GM23338 (cell line): ENCODE data around the gene TIMM17A. TPM values are rescaled to one million over a fixed set of nuclear protein-coding genes. Genes with fewer than 3 reads are reported as not detected.

Source experiments
- ATAC-seq: fragments of 200-7000 bp; cut with Tn5 transposase; 3 replicates; pipeline ENCODE4 v1.9.1; 2020
- DNase-seq: peaks from one replicate; pipeline ENCODE4 v3.0.0-alpha.2; 2015; ENCODE audit warnings: low spot score
- H2AFZ ChIP-seq: fragments of 200-600 bp; sonication (generic); 2 replicates; pipeline ENCODE4 v1.8.0; 2016; ENCODE audit warnings: antibody characterized with exemption, mild to moderate bottlenecking, moderate library complexity
- H3F3A ChIP-seq: fragments of 200-600 bp; sonication (generic); replicated peaks from 2 replicates; pipeline ENCODE4 v1.8.0; 2017; ENCODE audit warnings: antibody characterized with exemption, mixed run types, low read depth
- H3K27ac ChIP-seq: fragments of 200-600 bp; sonication (generic); 2 replicates; pipeline ENCODE4 v1.6.1; 2016; ENCODE audit warnings: low read depth
- H3K27me3 ChIP-seq: fragments of 200-600 bp; sonication (generic); 2 replicates; pipeline ENCODE4 v1.8.0; 2016; ENCODE audit warnings: mild to moderate bottlenecking, mixed run types, moderate library complexity; ENCODE audit not compliant: insufficient read depth
- H3K36me3 ChIP-seq: fragments of 200-600 bp; sonication (generic); 2 replicates; pipeline ENCODE4 v1.8.0; 2016; ENCODE audit warnings: mild to moderate bottlenecking; ENCODE audit not compliant: insufficient read depth
- H3K4me1 ChIP-seq: fragments of 200-600 bp; sonication (generic); 2 replicates; pipeline ENCODE4 v1.8.0; 2016; ENCODE audit warnings: mild to moderate bottlenecking, moderate library complexity; ENCODE audit not compliant: insufficient read depth
- H3K4me2 ChIP-seq: fragments of 200-600 bp; sonication (generic); 2 replicates; pipeline ENCODE4 v1.7.1; 2017; ENCODE audit warnings: mixed run types
- H3K4me3 ChIP-seq: fragments of 200-600 bp; sonication (generic); 2 replicates; pipeline ENCODE4 v1.6.1; 2016; ENCODE audit warnings: mixed run types
- H3K79me2 ChIP-seq: fragments of 200-600 bp; sonication (generic); replicated peaks from 2 replicates; pipeline ENCODE4 v1.8.0; 2017; ENCODE audit warnings: mild to moderate bottlenecking; ENCODE audit not compliant: insufficient read depth
- H3K9me2 ChIP-seq: fragments of 200-600 bp; sonication (generic); 2 replicates; pipeline ENCODE4 v1.8.0; 2017; ENCODE audit not compliant: insufficient read depth
- H4K20me1 ChIP-seq: fragments of 200-600 bp; sonication (generic); replicated peaks from 2 replicates; pipeline ENCODE4 v1.8.0; 2017; ENCODE audit warnings: mild to moderate bottlenecking; ENCODE audit not compliant: insufficient read depth
- H3K27ac Mint-ChIP-seq: 2 replicates; pipeline ENCODE4 v1.8.0; 2020; ENCODE audit warnings: inconsistent platforms, mild to moderate bottlenecking, moderate library complexity, mixed read lengths
- H3K27me3 Mint-ChIP-seq: 3 replicates; pipeline ENCODE4 v1.8.0; 2022; ENCODE audit warnings: low read depth, mild to moderate bottlenecking, moderate library complexity, mixed read lengths, inconsistent platforms; ENCODE audit not compliant: insufficient read depth, poor library complexity
- H3K36me3 Mint-ChIP-seq: 3 replicates; pipeline ENCODE4 v1.8.0; 2021; ENCODE audit warnings: low read depth, mild to moderate bottlenecking, inconsistent platforms, moderate library complexity, mixed read lengths
- H3K4me1 Mint-ChIP-seq: 3 replicates; pipeline ENCODE4 v1.8.0; 2020; ENCODE audit warnings: mild to moderate bottlenecking, inconsistent platforms, mixed read lengths
- H3K4me3 Mint-ChIP-seq: 3 replicates; pipeline ENCODE4 v1.8.0; 2021; ENCODE audit warnings: moderate library complexity, mild to moderate bottlenecking, inconsistent platforms, mixed read lengths
- H3K9me3 Mint-ChIP-seq: 3 replicates; pipeline ENCODE4 v1.8.0; 2020; ENCODE audit warnings: moderate library complexity, mild to moderate bottlenecking, inconsistent platforms, mixed read lengths
- CREB1 ChIP-seq: fragments of 250-450 bp; sonication (Bioruptor Pico); IDR thresholded peaks from 2 replicates; pipeline ENCODE4 v1.5.0; 2020; ENCODE audit warnings: low read depth, mild to moderate bottlenecking, moderate library complexity
- EZH2 ChIP-seq: fragments of 200-600 bp; sonication (generic); IDR thresholded peaks from one replicate; pipeline ENCODE4 v1.8.0; 2017; ENCODE audit warnings: antibody characterized with exemption, mild to moderate bottlenecking, low read depth; ENCODE audit not compliant: unreplicated experiment
- EZH2phosphoT487 ChIP-seq: fragments of 200-600 bp; sonication (generic); IDR thresholded peaks from one replicate; pipeline ENCODE4 v1.8.1; 2018; ENCODE audit warnings: antibody characterized with exemption; ENCODE audit not compliant: unreplicated experiment
- JUNB ChIP-seq: IDR thresholded peaks from one replicate; pipeline ENCODE4 v1.6.1; 2016; ENCODE audit warnings: antibody characterized with exemption; ENCODE audit not compliant: unreplicated experiment
- NANOG ChIP-seq: IDR thresholded peaks from 2 replicates; pipeline ENCODE4 v1.6.1; 2016; ENCODE audit warnings: antibody characterized with exemption, borderline replicate concordance
- POLR2AphosphoS5 ChIP-seq: IDR thresholded peaks from 2 replicates; pipeline ENCODE4 v1.6.1; 2016; ENCODE audit warnings: antibody characterized with exemption, low read depth
- STAT1 ChIP-seq: IDR thresholded peaks from one replicate; pipeline ENCODE4 v1.6.1; 2016; ENCODE audit warnings: antibody characterized with exemption; ENCODE audit not compliant: unreplicated experiment
- ZNF114 ChIP-seq: fragments of 250-450 bp; sonication (Bioruptor Pico); IDR thresholded peaks from 2 replicates; pipeline ENCODE4 v1.5.0; 2020; ENCODE audit warnings: mild to moderate bottlenecking, moderate library complexity
- ZNF331 ChIP-seq: fragments of 250-450 bp; sonication (Bioruptor Pico); IDR thresholded peaks from 2 replicates; pipeline ENCODE4 v1.5.0; 2020; ENCODE audit warnings: low read depth, mild to moderate bottlenecking, moderate library complexity
- polyA plus RNA-seq: library from polyadenylated mRNA; unstranded; fragments of >200 nt; fragmentation: Nextera tagmentation; extraction: Ambion mirVana; gene quantifications from 2 replicates; pipeline ENCODE4 v1.2.1, GENCODE V29; 2016
- total RNA-seq: library from RNA; depleted of rRNA; stranded (reverse); fragments of >200 nt; shearing (Covaris generic); gene quantifications from 2 replicates; pipeline ENCODE4 v1.2.3, GENCODE V29; 2014
- TF ChIP-seq, protein P1 (sequence below): IDR thresholded peaks from 2 replicates; pipeline ENCODE4 v1.6.1; 2016; ENCODE audit warnings: antibody characterized with exemption
- TF ChIP-seq, protein P2 (sequence below), 2 experiments: fragments of 200-600 bp in 1 of 2; sonication (generic) in 1 of 2; conservative IDR thresholded peaks; 2 replicates each; pipeline versions ENCODE4 v1.5.1 to v1.6.1; 2016 to 2017; ENCODE audit warnings: antibody characterized with exemption in 2 of 2, low read depth in 2 of 2, mild to moderate bottlenecking in 2 of 2, moderate library complexity in 1 of 2
- TF ChIP-seq, protein P3 (sequence below): fragments of 250-450 bp; sonication (Bioruptor Pico); IDR thresholded peaks from 2 replicates; pipeline ENCODE4 v1.5.0; 2020; ENCODE audit warnings: mild to moderate bottlenecking, moderate library complexity
- TF ChIP-seq, protein P4 (sequence below): IDR thresholded peaks from one replicate; pipeline ENCODE4 v1.6.1; 2018; ENCODE audit warnings: antibody characterized with exemption; ENCODE audit not compliant: unreplicated experiment

TIMM17A gene
- total and polyA plus RNA-seq, 2 experiments from 2014 or later = 38.5 to 60.0 TPM

DNA sequence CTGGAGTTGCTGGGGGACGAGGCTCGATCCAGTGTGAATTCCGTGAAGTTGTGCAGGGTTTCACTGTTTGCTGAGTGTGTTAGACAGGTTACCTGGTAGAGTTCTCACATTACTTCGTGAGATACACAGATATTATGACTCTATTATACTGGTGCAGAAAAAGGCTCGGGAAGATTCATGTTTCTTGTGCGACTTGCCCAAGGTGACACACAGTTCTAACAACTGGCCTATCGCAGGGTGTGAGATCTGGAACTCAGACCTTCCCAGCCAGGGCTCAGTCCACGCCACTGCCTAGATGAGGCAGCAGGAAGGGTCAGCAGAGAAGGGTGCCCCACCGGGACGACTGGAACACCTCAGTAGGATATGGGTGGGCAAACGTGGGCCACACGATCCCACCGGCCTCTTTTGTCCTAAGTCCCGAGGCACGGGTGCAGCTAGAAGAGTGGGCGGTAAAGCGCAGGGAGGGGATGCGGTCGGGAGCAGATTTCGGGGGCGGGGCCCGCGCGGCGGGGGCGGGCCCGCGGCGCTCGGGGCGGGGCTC is 26.8 kb downstream of the TIMM17A start:
- Histone ChIP-seq H3K79me2 (peaks cover 38% of the 10 kb centered on the region), H3K36me3 (no peaks in the 10 kb centered on the region), H3K4me3 (peak overlapping the region; percentile 70), H3K4me2 (peak overlapping the region; percentile 87), H3F3A (no peaks in the 10 kb centered on the region), H4K20me1 (peaks cover 9% of the 10 kb centered on the region; the same call in 1 of the 2 replicates), H3K9me2 (no peaks in the 10 kb centered on the region), H3K27ac (no peak overlapping the region), H3K4me1 (peaks cover 6% of the 10 kb centered on the region), H3K27me3 (0 out of 2 replicates have a peak, but pooled peaks cover 10% of the 10 kb centered on the region), H2AFZ (peak overlapping the region; percentile 73)
- Mint-ChIP-seq H3K9me3 (no peaks in the 10 kb centered on the region), H3K27ac (peak overlapping the region; percentile 81; the same call in 1 of the 2 replicates), H3K4me1 (peaks cover 16% of the 10 kb centered on the region; the same call in 2 of the 3 replicates), H3K27me3 (peaks cover 8% of the 10 kb centered on the region), H3K4me3 (peak overlapping the region; percentile 91), H3K36me3 (peaks cover 4% of the 10 kb centered on the region; the same call in 2 of the 3 replicates)
- TF ChIP-seq ZNF331 = no peak
- TF ChIP-seq, protein P1, sequence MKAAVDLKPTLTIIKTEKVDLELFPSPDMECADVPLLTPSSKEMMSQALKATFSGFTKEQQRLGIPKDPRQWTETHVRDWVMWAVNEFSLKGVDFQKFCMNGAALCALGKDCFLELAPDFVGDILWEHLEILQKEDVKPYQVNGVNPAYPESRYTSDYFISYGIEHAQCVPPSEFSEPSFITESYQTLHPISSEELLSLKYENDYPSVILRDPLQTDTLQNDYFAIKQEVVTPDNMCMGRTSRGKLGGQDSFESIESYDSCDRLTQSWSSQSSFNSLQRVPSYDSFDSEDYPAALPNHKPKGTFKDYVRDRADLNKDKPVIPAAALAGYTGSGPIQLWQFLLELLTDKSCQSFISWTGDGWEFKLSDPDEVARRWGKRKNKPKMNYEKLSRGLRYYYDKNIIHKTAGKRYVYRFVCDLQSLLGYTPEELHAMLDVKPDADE = no peak
- TF ChIP-seq EZH2phosphoT487 = no peak
- TF ChIP-seq, protein P2, sequence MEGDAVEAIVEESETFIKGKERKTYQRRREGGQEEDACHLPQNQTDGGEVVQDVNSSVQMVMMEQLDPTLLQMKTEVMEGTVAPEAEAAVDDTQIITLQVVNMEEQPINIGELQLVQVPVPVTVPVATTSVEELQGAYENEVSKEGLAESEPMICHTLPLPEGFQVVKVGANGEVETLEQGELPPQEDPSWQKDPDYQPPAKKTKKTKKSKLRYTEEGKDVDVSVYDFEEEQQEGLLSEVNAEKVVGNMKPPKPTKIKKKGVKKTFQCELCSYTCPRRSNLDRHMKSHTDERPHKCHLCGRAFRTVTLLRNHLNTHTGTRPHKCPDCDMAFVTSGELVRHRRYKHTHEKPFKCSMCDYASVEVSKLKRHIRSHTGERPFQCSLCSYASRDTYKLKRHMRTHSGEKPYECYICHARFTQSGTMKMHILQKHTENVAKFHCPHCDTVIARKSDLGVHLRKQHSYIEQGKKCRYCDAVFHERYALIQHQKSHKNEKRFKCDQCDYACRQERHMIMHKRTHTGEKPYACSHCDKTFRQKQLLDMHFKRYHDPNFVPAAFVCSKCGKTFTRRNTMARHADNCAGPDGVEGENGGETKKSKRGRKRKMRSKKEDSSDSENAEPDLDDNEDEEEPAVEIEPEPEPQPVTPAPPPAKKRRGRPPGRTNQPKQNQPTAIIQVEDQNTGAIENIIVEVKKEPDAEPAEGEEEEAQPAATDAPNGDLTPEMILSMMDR (conservative IDR thresholded peaks at IDR 0.05; ENCODE audit: low read depth in 2 of 2) = no peak
- TF ChIP-seq, protein P3, sequence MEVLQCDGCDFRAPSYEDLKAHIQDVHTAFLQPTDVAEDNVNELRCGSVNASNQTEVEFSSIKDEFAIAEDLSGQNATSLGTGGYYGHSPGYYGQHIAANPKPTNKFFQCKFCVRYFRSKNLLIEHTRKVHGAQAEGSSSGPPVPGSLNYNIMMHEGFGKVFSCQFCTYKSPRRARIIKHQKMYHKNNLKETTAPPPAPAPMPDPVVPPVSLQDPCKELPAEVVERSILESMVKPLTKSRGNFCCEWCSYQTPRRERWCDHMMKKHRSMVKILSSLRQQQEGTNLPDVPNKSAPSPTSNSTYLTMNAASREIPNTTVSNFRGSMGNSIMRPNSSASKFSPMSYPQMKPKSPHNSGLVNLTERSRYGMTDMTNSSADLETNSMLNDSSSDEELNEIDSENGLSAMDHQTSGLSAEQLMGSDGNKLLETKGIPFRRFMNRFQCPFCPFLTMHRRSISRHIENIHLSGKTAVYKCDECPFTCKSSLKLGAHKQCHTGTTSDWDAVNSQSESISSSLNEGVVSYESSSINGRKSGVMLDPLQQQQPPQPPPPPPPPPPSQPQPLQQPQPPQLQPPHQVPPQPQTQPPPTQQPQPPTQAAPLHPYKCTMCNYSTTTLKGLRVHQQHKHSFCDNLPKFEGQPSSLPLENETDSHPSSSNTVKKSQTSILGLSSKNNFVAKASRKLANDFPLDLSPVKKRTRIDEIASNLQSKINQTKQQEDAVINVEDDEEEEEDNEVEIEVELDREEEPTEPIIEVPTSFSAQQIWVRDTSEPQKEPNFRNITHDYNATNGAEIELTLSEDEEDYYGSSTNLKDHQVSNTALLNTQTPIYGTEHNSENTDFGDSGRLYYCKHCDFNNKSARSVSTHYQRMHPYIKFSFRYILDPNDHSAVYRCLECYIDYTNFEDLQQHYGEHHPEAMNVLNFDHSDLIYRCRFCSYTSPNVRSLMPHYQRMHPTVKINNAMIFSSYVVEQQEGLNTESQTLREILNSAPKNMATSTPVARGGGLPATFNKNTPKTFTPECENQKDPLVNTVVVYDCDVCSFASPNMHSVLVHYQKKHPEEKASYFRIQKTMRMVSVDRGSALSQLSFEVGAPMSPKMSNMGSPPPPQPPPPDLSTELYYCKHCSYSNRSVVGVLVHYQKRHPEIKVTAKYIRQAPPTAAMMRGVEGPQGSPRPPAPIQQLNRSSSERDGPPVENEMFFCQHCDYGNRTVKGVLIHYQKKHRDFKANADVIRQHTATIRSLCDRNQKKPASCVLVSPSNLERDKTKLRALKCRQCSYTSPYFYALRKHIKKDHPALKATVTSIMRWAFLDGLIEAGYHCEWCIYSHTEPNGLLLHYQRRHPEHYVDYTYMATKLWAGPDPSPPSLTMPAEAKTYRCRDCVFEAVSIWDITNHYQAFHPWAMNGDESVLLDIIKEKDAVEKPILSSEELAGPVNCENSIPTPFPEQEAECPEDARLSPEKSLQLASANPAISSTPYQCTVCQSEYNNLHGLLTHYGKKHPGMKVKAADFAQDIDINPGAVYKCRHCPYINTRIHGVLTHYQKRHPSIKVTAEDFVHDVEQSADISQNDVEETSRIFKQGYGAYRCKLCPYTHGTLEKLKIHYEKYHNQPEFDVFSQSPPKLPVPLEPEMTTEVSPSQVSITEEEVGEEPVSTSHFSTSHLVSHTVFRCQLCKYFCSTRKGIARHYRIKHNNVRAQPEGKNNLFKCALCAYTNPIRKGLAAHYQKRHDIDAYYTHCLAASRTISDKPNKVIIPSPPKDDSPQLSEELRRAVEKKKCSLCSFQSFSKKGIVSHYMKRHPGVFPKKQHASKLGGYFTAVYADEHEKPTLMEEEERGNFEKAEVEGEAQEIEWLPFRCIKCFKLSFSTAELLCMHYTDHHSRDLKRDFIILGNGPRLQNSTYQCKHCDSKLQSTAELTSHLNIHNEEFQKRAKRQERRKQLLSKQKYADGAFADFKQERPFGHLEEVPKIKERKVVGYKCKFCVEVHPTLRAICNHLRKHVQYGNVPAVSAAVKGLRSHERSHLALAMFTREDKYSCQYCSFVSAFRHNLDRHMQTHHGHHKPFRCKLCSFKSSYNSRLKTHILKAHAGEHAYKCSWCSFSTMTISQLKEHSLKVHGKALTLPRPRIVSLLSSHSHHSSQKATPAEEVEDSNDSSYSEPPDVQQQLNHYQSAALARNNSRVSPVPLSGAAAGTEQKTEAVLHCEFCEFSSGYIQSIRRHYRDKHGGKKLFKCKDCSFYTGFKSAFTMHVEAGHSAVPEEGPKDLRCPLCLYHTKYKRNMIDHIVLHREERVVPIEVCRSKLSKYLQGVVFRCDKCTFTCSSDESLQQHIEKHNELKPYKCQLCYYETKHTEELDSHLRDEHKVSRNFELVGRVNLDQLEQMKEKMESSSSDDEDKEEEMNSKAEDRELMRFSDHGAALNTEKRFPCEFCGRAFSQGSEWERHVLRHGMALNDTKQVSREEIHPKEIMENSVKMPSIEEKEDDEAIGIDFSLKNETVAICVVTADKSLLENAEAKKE (CRISPR knock-in tag) = no peak
- no peak for TF ChIP-seq EZH2
- TF ChIP-seq, protein P4, sequence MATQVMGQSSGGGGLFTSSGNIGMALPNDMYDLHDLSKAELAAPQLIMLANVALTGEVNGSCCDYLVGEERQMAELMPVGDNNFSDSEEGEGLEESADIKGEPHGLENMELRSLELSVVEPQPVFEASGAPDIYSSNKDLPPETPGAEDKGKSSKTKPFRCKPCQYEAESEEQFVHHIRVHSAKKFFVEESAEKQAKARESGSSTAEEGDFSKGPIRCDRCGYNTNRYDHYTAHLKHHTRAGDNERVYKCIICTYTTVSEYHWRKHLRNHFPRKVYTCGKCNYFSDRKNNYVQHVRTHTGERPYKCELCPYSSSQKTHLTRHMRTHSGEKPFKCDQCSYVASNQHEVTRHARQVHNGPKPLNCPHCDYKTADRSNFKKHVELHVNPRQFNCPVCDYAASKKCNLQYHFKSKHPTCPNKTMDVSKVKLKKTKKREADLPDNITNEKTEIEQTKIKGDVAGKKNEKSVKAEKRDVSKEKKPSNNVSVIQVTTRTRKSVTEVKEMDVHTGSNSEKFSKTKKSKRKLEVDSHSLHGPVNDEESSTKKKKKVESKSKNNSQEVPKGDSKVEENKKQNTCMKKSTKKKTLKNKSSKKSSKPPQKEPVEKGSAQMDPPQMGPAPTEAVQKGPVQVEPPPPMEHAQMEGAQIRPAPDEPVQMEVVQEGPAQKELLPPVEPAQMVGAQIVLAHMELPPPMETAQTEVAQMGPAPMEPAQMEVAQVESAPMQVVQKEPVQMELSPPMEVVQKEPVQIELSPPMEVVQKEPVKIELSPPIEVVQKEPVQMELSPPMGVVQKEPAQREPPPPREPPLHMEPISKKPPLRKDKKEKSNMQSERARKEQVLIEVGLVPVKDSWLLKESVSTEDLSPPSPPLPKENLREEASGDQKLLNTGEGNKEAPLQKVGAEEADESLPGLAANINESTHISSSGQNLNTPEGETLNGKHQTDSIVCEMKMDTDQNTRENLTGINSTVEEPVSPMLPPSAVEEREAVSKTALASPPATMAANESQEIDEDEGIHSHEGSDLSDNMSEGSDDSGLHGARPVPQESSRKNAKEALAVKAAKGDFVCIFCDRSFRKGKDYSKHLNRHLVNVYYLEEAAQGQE = no peak
- TF ChIP-seq STAT1 = no peak
- TF ChIP-seq JUNB = no peak
- no peak for TF ChIP-seq CREB1 (CRISPR knock-in tag)
- TF ChIP-seq NANOG = no peak
- no peak for TF ChIP-seq ZNF114
- TF ChIP-seq POLR2AphosphoS5 = no peak
- peak; percentile 18 for ATAC-seq
- DNase-seq = peak; percentile 37
